Cardiac muscle cell (in vitro differentiated cells and primary cell): ENCODE measurements around the gene COL19A1. TPM values are rescaled to one million over a fixed set of nuclear protein-coding genes. Genes with fewer than 3 reads are reported as not detected.

Experiments
- DNase-seq, 2 donors: peaks; one replicate each; pipeline versions ENCODE4 v3.0.0 to v3.0.0-alpha.2; 2010 to 2017; ENCODE audit warnings: low read depth in 1 of 2, low spot score in 1 of 2
- H3K27ac ChIP-seq: fragments of 200-600 bp; sonication (generic); 2 replicates; pipeline ENCODE4 v1.5.1; 2016
- H3K27me3 ChIP-seq: fragments of 200-600 bp; sonication (generic); 2 replicates; pipeline ENCODE4 v1.6.0; 2016; ENCODE audit warnings: control low read depth
- H3K36me3 ChIP-seq: fragments of 200-600 bp; sonication (generic); 2 replicates; pipeline ENCODE4 v1.5.1; 2016; ENCODE audit warnings: control low read depth
- H3K4me1 ChIP-seq: fragments of 200-600 bp; sonication (generic); 2 replicates; pipeline ENCODE4 v1.8.1; 2017; ENCODE audit warnings: low read depth, mild to moderate bottlenecking, mixed run types
- H3K4me3 ChIP-seq: fragments of 200-600 bp; sonication (generic); 2 replicates; pipeline ENCODE4 v1.5.1; 2016; ENCODE audit warnings: mild to moderate bottlenecking
- H3K9me3 ChIP-seq: fragments of 200-600 bp; sonication (generic); 2 replicates; pipeline ENCODE4 v1.5.1; 2017; ENCODE audit warnings: low read depth, mild to moderate bottlenecking, control low read depth
- polyA plus RNA-seq: library from polyadenylated mRNA; unstranded; fragments of >200 nt; fragmentation: Nextera tagmentation; extraction: Ambion mirVana; gene quantifications from 2 replicates; pipeline ENCODE4 v1.2.1, GENCODE V29; 2016
- total RNA-seq: library from RNA; depleted of rRNA; stranded (reverse); fragments of >200 nt; gene quantifications from 2 replicates; pipeline ENCODE4 v1.2.3, GENCODE V29; 2016
- TF ChIP-seq, protein P1 (sequence below): IDR thresholded peaks from 2 replicates; pipeline ENCODE4 v1.5.1; 2012; ENCODE audit warnings: low read depth, mild to moderate bottlenecking, low read length

Gene COL19A1
- total and polyA plus RNA-seq, 2 experiments from 2014 or later: 0.10 to 0.27 TPM

DNA sequence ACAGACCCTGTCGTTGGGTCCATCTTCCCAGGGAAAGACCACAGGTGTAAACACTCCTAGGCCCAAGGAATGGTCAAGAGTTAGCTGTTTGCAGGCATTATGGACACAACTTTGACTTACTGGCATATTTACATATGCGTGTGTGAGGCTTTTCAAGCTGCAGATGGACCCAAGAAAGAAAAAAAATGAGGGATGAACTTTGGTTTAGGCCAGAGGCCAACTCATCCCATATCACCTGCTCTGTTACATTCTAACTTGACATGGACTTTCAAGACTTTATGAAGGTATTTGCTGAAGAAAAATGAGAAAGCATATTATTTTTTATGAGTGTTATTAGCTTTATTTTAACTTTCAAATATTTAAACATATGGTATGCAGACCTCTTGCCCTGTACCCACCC lies 6.9 kb downstream of the COL19A1 start:
- DNase-seq: no peak
- H3K27me3 ChIP-seq: peaks cover 12% of the 10 kb centered on the region

DNA sequence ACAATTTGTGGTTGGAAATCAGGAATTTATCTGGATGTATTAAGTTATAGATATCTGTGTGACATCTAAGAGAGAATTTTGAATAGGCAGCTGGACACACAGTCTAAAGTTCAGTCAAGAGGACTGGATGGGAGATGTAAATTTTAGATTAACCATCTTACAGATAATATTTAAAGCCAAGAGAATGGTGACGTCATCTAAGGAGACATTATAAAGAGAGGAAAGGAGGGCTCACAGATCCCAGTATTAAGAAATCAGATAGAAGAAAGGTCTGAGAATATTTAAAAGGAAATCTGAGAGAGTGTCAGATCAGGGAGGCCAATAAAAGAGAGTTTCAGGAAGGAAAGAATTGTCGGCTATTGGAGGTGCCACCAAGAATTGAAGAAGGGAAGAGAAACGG lies 9.4 kb downstream of the COL19A1 start:
- no peaks in the 10 kb centered on the region for H3K9me3 ChIP-seq
- no peak overlapping the region for H3K4me3 ChIP-seq
- H3K27me3 ChIP-seq: no peaks in the 10 kb centered on the region
- TF ChIP-seq, protein P1, sequence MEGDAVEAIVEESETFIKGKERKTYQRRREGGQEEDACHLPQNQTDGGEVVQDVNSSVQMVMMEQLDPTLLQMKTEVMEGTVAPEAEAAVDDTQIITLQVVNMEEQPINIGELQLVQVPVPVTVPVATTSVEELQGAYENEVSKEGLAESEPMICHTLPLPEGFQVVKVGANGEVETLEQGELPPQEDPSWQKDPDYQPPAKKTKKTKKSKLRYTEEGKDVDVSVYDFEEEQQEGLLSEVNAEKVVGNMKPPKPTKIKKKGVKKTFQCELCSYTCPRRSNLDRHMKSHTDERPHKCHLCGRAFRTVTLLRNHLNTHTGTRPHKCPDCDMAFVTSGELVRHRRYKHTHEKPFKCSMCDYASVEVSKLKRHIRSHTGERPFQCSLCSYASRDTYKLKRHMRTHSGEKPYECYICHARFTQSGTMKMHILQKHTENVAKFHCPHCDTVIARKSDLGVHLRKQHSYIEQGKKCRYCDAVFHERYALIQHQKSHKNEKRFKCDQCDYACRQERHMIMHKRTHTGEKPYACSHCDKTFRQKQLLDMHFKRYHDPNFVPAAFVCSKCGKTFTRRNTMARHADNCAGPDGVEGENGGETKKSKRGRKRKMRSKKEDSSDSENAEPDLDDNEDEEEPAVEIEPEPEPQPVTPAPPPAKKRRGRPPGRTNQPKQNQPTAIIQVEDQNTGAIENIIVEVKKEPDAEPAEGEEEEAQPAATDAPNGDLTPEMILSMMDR: no peak
- no peak for DNase-seq
- no peak overlapping the region for H3K27ac ChIP-seq
- H3K36me3 ChIP-seq: no peaks in the 10 kb centered on the region
- no peaks in the 10 kb centered on the region for H3K4me1 ChIP-seq

More for the DNA sequence above, 6.9 kb downstream of the COL19A1 start:
- H3K27ac ChIP-seq: no peak overlapping the region
- TF ChIP-seq, protein P1: no peak
- H3K36me3 ChIP-seq: no peaks in the 10 kb centered on the region
- no peaks in the 10 kb centered on the region for H3K4me1 ChIP-seq
- H3K4me3 ChIP-seq: no peak overlapping the region
- H3K9me3 ChIP-seq: no peaks in the 10 kb centered on the region

DNA sequence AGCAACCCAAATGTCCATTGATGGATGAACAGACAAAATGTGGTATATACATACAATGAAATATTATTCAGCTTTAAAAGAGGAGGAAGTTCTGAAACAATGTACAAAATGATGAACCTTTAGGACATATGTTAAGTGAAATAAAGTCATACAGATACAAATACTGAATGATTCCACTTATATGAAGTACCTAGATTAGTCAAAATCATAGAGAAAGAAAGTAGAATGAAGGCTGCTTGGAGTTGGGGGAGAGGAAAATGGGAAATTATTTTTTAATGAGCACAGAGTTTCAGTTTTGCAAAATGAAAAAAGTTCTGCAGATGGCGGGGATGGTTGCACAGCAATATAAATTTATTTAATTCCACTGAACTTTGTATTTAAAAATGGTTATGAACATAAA lies 12.4 kb downstream of the COL19A1 start:
- Histone ChIP-seq H3K27me3 (no peaks in the 10 kb centered on the region), H3K9me3 (no peaks in the 10 kb centered on the region), H3K27ac (no peak overlapping the region), H3K4me3 (no peak overlapping the region), H3K36me3 (no peaks in the 10 kb centered on the region), H3K4me1 (no peaks in the 10 kb centered on the region)
- no peak for DNase-seq
- TF ChIP-seq, protein P1: no peak

DNA sequence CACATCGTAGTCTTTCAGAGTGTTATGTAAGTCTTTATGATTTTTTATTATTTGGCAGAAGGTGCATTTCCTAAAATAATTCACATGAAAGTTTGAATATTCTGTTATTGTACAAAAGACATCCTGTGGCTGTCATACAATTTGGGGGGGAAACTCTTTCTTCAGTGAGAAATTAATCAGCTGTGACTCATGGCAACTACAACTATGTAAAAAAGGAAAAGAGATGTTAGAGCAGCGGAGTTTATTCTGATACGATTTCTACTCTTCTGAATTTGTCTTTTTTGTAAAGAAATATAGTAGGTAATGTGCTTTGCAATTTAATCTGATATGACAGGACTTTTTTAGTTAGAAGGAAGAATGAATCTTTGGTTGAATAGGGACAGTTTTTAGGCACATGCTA lies 14.2 kb downstream of the COL19A1 start:
- Histone ChIP-seq H3K36me3 (no peaks in the 10 kb centered on the region), H3K4me1 (no peaks in the 10 kb centered on the region), H3K27ac (no peak overlapping the region), H3K27me3 (no peaks in the 10 kb centered on the region), H3K9me3 (no peaks in the 10 kb centered on the region), H3K4me3 (no peak overlapping the region)
- TF ChIP-seq, protein P1: no peak
- no peak for DNase-seq

DNA sequence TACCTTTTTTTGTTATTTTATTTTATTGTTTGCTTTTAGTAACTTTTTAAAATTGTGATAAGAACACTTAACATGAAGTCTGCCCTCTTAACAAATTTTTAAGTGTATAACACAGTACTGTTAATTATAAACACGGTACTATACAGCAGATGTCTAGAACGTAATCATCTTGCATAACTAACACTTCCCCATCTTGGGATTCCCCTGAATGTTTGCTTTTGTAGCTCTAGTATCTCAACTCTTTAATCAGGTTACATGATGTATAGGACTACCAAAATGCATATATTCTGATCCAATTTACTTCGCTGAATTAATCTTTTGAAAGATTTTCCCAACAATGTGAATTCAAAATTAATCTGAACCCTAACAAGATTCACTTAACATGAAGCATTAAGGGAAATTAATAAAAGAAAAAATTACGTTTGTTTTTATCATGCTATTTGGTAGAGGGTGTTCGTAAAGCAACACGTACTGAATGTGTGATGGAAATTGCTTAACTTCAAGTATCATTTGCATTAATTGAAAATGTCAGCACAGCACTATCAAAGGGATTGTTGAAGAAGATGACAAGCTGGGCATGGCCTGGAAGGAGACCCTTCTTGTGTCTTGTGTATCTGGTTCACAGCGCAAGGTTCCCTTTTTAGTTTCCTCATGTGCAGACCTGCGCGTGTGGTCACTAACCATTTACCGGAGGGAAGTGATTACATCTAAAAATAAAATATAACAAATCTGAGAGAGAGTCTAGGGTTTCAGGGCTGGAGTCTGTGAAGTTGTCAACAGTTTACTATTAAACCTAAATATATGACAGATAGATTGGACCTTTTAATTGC lies 15.2 kb downstream of the COL19A1 start:
- H3K27ac ChIP-seq: no peak overlapping the region
- no peaks in the 10 kb centered on the region for H3K9me3 ChIP-seq
- no peak overlapping the region for H3K4me3 ChIP-seq
- TF ChIP-seq, protein P1: no peak
- no peaks in the 10 kb centered on the region for H3K4me1 ChIP-seq
- no peaks in the 10 kb centered on the region for H3K36me3 ChIP-seq
- DNase-seq: no peak
- H3K27me3 ChIP-seq: no peaks in the 10 kb centered on the region
